Tibial artery (tissue), 4 donors: Measurements from ENCODE around the gene HLF.

Experiments used
- DNase-seq, 2 donors: peaks; one replicate each; pipeline ENCODE4 v3.0.0-alpha.2; 2019
- H3K27ac ChIP-seq, 2 donors: fragments of 200-600 bp; sonication (generic) in 1 of 2; 1 replicate in 1 of 2; 2 replicates in 1 of 2; pipeline ENCODE4 v1.5.1; 2018 to 2019; ENCODE audit warnings: mild to moderate bottlenecking in 1 of 2
- H3K27me3 ChIP-seq, 2 donors: fragments of 200-600 bp; sonication (generic) in 1 of 2; one replicate each; pipeline versions ENCODE4 v1.5.1 to v1.6.0; 2016 to 2019
- H3K36me3 ChIP-seq, 3 donors: fragments of 200-600 bp; sonication (generic) in 2 of 3; one replicate each; pipeline ENCODE4 v1.5.1; 2016 to 2019; ENCODE audit warnings: mild to moderate bottlenecking in 2 of 3
- H3K4me1 ChIP-seq, 4 donors: fragments of 200-600 bp; sonication (generic) in 2 of 4; 1 replicate in 3 of 4; 2 replicates in 1 of 4; pipeline ENCODE4 v1.5.1; 2016 to 2019
- H3K4me3 ChIP-seq, 2 donors: fragments of 200-600 bp; sonication (generic) in 1 of 2; 1 replicate in 1 of 2; 2 replicates in 1 of 2; pipeline ENCODE4 v1.5.1; 2018 to 2019; ENCODE audit warnings: mild to moderate bottlenecking in 2 of 2
- H3K9me3 ChIP-seq, 3 donors: fragments of 200-600 bp; sonication (generic) in 1 of 3; one replicate each; pipeline ENCODE4 v1.5.1; 2016 to 2019
- intact Hi-C: fragments of 100-400 bp; cut with DNase I; formaldehyde crosslinking; loops from one replicate; pipeline ENCODE4 v1.15.0; 2023; ENCODE audit warnings: low total_unique reads
- TF ChIP-seq, protein P1 (sequence below), 2 experiments: fragments of 200-600 bp in 1 of 2; fragments of 450-650 bp in 1 of 2; IDR thresholded peaks; one replicate each; pipeline ENCODE4 v1.5.1; 2017 to 2019; ENCODE audit warnings: antibody characterized with exemption in 2 of 2, mild to moderate bottlenecking in 1 of 2, moderate library complexity in 1 of 2

HLF gene

DNA sequence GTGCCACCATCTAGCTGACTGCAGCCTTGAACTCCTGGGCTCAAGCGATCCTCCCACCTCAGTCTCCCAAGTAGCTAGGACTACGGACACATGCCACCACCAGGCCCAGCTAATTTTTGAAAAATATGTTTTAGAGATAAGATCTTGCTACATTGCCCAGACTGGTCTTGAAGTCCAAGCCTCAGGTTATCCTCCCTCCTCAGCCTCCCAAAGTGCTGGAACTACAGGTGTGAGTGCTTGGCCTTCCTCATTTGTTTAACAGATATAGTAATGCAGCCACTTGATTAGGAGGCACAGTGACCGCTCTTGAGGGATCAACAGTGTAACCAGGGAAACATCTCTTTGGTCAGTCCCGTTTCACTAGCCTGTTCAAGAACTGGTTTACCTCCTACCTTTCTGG lies 35.1 kb downstream of the HLF start:
- H3K27me3 ChIP-seq, result no peaks in the 10 kb centered on the region
- H3K4me1 ChIP-seq, result peaks cover 0 to 24% (median 16%) of the 10 kb centered on the region in 4 donors
- H3K27ac ChIP-seq, result no peak overlapping the region
- peaks cover 0 to 4% (median 0%) of the 10 kb centered on the region in 3 donors for H3K36me3 ChIP-seq
- DNase-seq, result no peak
- TF ChIP-seq, protein P1, sequence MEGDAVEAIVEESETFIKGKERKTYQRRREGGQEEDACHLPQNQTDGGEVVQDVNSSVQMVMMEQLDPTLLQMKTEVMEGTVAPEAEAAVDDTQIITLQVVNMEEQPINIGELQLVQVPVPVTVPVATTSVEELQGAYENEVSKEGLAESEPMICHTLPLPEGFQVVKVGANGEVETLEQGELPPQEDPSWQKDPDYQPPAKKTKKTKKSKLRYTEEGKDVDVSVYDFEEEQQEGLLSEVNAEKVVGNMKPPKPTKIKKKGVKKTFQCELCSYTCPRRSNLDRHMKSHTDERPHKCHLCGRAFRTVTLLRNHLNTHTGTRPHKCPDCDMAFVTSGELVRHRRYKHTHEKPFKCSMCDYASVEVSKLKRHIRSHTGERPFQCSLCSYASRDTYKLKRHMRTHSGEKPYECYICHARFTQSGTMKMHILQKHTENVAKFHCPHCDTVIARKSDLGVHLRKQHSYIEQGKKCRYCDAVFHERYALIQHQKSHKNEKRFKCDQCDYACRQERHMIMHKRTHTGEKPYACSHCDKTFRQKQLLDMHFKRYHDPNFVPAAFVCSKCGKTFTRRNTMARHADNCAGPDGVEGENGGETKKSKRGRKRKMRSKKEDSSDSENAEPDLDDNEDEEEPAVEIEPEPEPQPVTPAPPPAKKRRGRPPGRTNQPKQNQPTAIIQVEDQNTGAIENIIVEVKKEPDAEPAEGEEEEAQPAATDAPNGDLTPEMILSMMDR (IDR thresholded peaks at IDR 0.05), result no peak
- no peak overlapping the region for H3K4me3 ChIP-seq
- no peaks in the 10 kb centered on the region for H3K9me3 ChIP-seq
- intact Hi-C loops, result loop anchor here (5.0 to 10.0 kb wide), 2 partner anchors 38 to 65 kb away; partner anchors contain the start of gene HLF

DNA sequence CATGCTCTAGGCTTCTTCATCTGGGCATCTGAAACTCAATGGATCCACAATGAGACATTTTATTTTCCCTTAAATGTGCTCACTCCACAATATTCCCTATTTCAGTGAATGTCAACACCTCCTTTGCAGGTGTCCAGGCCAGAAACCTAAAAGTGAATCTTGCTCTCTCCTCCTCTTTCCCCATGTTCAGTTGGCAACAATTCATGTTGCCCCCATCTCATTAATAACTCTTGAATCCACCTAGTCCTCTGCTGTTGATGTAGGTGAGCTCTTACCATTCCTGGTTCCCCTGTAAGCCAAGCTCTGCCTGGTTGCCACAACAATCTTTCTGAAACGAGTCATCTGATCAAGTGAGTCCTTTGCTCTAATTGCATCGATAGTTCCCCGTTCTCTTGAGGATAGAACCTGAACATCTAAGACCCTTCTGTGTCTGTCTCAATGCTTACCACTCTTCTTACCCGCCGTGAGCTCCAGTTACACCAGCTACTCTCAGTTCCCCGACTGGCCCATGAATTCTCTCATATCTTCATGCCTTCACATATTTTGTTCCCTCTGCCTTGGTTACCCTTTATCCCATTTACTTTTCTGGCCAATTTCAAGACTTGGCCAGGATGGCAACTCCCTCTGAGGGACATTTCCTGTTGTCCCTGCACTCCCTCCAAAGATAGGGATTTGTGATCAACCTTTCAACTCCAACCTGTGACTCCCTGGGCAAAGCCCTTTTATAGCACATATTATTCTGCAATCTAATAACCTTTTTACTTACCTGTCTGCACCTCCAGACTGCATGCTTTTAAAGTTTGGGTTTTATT lies 35.9 kb downstream of the HLF start:
- Histone ChIP-seq H3K9me3 (no peaks in the 10 kb centered on the region), H3K4me1 (peaks cover 0 to 19% (median 10%) of the 10 kb centered on the region in 4 donors), H3K4me3 (no peak overlapping the region), H3K27me3 (no peaks in the 10 kb centered on the region), H3K27ac (no peak overlapping the region), H3K36me3 (peaks cover 0 to 4% (median 0%) of the 10 kb centered on the region in 3 donors)
- TF ChIP-seq, protein P1 (IDR thresholded peaks at IDR 0.05), result no peak
- intact Hi-C loops, result no loop called here
- DNase-seq, result no peak

DNA sequence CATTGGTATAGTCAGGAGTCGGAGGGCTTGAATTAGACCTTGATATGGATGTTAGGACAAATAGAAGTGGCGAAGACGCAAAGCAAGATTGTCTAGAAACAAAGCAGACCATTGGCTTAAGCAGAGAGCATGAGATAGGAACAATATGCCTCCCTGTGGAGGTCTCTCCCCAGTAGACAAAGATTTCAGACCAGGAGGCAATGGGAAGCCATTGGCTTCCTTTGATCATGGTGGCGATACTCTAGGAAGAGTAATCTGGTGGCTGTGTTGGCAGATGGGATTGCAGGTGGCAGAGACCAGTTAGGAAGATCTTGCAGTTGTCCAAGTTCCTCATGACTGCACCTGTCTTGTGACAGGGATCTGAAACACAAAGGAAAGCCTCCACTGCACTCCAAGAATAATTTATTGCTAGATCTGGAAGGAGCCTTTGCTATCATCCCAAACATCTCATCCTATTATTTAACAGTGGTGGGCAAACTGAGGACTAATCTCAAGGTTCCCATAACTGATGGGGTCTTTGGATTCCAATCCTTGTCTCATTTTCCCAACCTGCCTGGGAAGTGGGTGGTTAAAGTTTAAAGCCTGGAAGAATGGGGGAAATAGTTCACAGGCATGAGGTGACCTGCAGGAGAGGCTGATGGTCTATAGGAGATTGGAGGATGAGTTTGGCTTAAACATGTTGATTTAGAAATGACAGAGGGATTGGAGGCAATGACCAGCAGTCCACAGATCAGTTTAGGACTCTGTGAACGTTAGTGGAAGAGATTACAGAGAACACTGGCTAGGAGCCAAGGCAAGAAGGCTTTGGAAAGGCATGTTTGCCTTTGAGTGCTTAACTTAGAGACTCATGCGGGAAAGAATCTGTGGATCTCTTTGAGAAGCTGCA lies 37.0 kb downstream of the HLF start:
- peaks cover 0 to 4% (median 0%) of the 10 kb centered on the region in 3 donors for H3K36me3 ChIP-seq
- H3K27ac ChIP-seq, result no peak overlapping the region
- H3K4me1 ChIP-seq, result peaks cover 0 to 17% (median 8%) of the 10 kb centered on the region in 4 donors
- H3K9me3 ChIP-seq, result no peaks in the 10 kb centered on the region
- TF ChIP-seq, protein P1 (IDR thresholded peaks at IDR 0.05), result no peak
- H3K27me3 ChIP-seq, result no peaks in the 10 kb centered on the region
- intact Hi-C loops, result no loop called here
- H3K4me3 ChIP-seq, result no peak overlapping the region
- no peak for DNase-seq

DNA sequence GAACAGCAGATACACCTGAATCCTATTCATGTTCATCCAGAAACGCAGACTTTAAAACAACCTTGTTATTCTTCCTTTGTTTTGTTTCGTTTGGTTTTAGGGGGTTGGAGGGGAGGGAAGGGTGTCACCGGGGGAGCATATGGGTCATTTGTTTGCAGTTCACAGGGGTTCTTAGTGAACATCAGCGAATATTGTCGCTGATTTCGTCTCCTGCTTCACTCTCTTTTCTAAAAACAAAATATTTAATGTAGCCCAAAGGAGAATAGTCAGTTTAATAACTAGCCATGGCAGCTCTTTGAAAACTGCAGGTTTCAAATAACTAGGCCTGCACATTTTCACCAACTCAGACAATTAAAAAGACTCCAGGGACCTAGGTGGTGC lies 37.6 kb downstream of the HLF start:
- intact Hi-C loops, result no loop called here
- Histone ChIP-seq H3K27ac (no peak overlapping the region), H3K27me3 (no peaks in the 10 kb centered on the region), H3K36me3 (peaks cover 0 to 4% (median 0%) of the 10 kb centered on the region in 3 donors), H3K9me3 (no peaks in the 10 kb centered on the region), H3K4me1 (peaks cover 0 to 17% (median 8%) of the 10 kb centered on the region in 4 donors), H3K4me3 (no peak overlapping the region)
- no peak for DNase-seq
- TF ChIP-seq, protein P1 (IDR thresholded peaks at IDR 0.05), result no peak

DNA sequence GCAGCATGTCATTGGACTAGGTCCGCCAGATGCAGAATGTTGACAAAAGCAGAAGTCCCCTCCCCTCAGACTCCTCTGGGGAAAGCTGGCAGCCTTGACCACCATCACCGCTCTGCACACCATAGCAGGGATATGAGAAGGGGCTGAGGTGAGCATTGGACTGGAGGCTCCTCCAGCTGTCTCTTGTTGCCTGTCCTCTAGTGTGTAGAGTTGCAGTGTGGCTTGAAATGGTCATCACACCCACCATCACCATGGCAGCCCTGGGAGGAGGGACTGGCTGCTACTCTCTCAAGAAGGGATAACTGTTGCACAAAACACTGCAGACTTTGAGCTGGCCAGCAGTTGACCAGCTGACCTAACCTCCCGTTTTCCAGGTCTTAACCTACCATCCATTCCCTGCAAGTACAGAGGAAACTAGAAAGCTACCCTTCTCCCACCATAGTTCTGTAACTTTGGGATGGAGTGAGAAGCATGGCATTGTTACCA lies 38.3 kb downstream of the HLF start:
- no peak overlapping the region for H3K27ac ChIP-seq
- H3K4me1 ChIP-seq, result peaks cover 0 to 17% (median 8%) of the 10 kb centered on the region in 4 donors
- no peaks in the 10 kb centered on the region for H3K27me3 ChIP-seq
- DNase-seq, result no peak
- intact Hi-C loops, result no loop called here
- H3K36me3 ChIP-seq, result peaks cover 0 to 4% (median 0%) of the 10 kb centered on the region in 3 donors
- H3K4me3 ChIP-seq, result no peak overlapping the region
- TF ChIP-seq, protein P1 (IDR thresholded peaks at IDR 0.05), result no peak
- no peaks in the 10 kb centered on the region for H3K9me3 ChIP-seq
